CD4-positive, alpha-beta T cell (primary cell): ENCODE measurements around the gene NUDCD3. TPM values are rescaled to one million over a fixed set of nuclear protein-coding genes. Genes with fewer than 3 reads are reported as not detected.

Experiments
- ATAC-seq: fragments of 200-7000 bp; cut with Tn5 transposase; one replicate; pipeline ENCODE4 v1.10.0; 2022; ENCODE audit warnings: mild to moderate bottlenecking; ENCODE audit not compliant: poor library complexity
- CTCF ChIA-PET: fragments of 350-600 bp; sonication (Branson Sonifier 250); formaldehyde crosslinking; loops from one replicate; lab custom pipeline; 2021; ENCODE audit warnings: antibody characterized with exemption, inconsistent platforms; lab: Charles Lee
- POLR2A ChIA-PET: fragments of 350-600 bp; sonication (Branson Sonifier 250); formaldehyde crosslinking; loops from one replicate; lab custom pipeline; 2021; ENCODE audit warnings: antibody characterized with exemption, inconsistent platforms; lab: Charles Lee
- DNase-seq, 14 experiments: peaks; one replicate each; pipeline ENCODE4 v3.0.0-alpha.2; 2013 to 2020; ENCODE audit warnings: mixed read lengths in 2 of 14
- H3K27ac ChIP-seq, 2 donors: one replicate each; pipeline versions ENCODE4 v1.5.1 to v1.7.0; 2013; ENCODE audit warnings: low read length in 2 of 2, low read depth in 1 of 2, mild to moderate bottlenecking in 1 of 2
- H3K27me3 ChIP-seq, 2 experiments: 1 replicate in 1 of 2; 2 replicates in 1 of 2; pipeline versions ENCODE4 v1.6.1 to v1.7.0; 2013; ENCODE audit warnings: low read length in 2 of 2, control low read depth in 1 of 2, mild to moderate bottlenecking in 1 of 2, moderate library complexity in 1 of 2; ENCODE audit not compliant: insufficient read depth in 2 of 2, control insufficient read depth in 1 of 2
- H3K36me3 ChIP-seq: one replicate; pipeline ENCODE4 v1.6.1; 2013; ENCODE audit warnings: low read length, control low read depth; ENCODE audit not compliant: insufficient read depth
- H3K4me1 ChIP-seq: one replicate; pipeline ENCODE4 v1.6.1; 2013; ENCODE audit warnings: low read length, control low read depth; ENCODE audit not compliant: insufficient read depth
- H3K4me3 ChIP-seq: one replicate; pipeline ENCODE4 v1.5.1; 2013; ENCODE audit warnings: mild to moderate bottlenecking, low read length, moderate library complexity
- H3K9me3 ChIP-seq, 2 experiments: 1 replicate in 1 of 2; 2 replicates in 1 of 2; pipeline versions ENCODE4 v1.6.1 to v1.7.0; 2013; ENCODE audit warnings: low read length in 2 of 2, mild to moderate bottlenecking in 2 of 2, control low read depth in 1 of 2, moderate library complexity in 1 of 2; ENCODE audit not compliant: control insufficient read depth in 1 of 2, insufficient read depth in 1 of 2
- H3K27ac Mint-ChIP-seq: one replicate; pipeline ENCODE4 v1.8.0; 2020; ENCODE audit warnings: mixed read lengths
- H3K27me3 Mint-ChIP-seq: one replicate; pipeline ENCODE4 v1.8.0; 2021; ENCODE audit warnings: mixed read lengths
- H3K36me3 Mint-ChIP-seq: one replicate; pipeline ENCODE4 v1.8.0; 2021; ENCODE audit warnings: low read depth, mixed read lengths
- H3K4me1 Mint-ChIP-seq: one replicate; pipeline ENCODE4 v1.8.0; 2021; ENCODE audit warnings: low read depth, mixed read lengths
- H3K4me3 Mint-ChIP-seq: one replicate; pipeline ENCODE4 v1.8.0; 2020; ENCODE audit warnings: mild to moderate bottlenecking, mixed read lengths
- H3K9me3 Mint-ChIP-seq: one replicate; pipeline ENCODE4 v1.8.0; 2020; ENCODE audit warnings: mixed read lengths
- CTCF ChIP-seq: fragments of 200-600 bp; IDR thresholded peaks from one replicate; pipeline ENCODE4 v1.8.0; 2022; ENCODE audit warnings: antibody characterized with exemption, mild to moderate bottlenecking
- intact Hi-C, 2 experiments: fragments of 100-400 bp; cut with DNase I in 1 of 2; cut with micrococcal nuclease in 1 of 2; formaldehyde crosslinking; loops; one replicate each; pipeline versions ENCODE4 v1.15.1 to v1.9.0; 2023 to 2025; cut with DNase I, micrococcal nuclease
- total RNA-seq, 174 experiments: library from RNA in 2 of 174; stranded (reverse) in 2 of 174; gene quantifications; one replicate each; pipeline ENCODE4 v1.2.3 and lab custom pipeline; 2021 to 2026

The NUDCD3 gene
- total RNA-seq, 2 experiments from 2014 or later: 56.6 to 60.6 TPM

- H3K4me3 ChIP-seq: no peak overlapping the region
- H3K4me1 Mint-ChIP-seq: no peaks in the 10 kb centered on the region
- no peak overlapping the region for H3K27ac Mint-ChIP-seq
- H3K27me3 ChIP-seq: peaks cover 0 to 6% of the 10 kb centered on the region in 2 experiments
- no peak overlapping the region for H3K27ac ChIP-seq
- DNase-seq (no peak), ATAC-seq (no peak)
- no peak for TF ChIP-seq CTCF
- peaks cover 12% of the 10 kb centered on the region for H3K36me3 Mint-ChIP-seq
- peaks cover 5% of the 10 kb centered on the region for H3K9me3 Mint-ChIP-seq
- no peaks in the 10 kb centered on the region for H3K4me1 ChIP-seq
- H3K9me3 ChIP-seq: peaks cover 10 to 16% of the 10 kb centered on the region in 2 experiments
- H3K4me3 Mint-ChIP-seq: no peak overlapping the region
- ChIA-PET CTCF (no interaction called here), POLR2A (no interaction called here)
- intact Hi-C loops: no loop called here
- no peaks in the 10 kb centered on the region for H3K36me3 ChIP-seq
- H3K27me3 Mint-ChIP-seq: no peaks in the 10 kb centered on the region
Measured at GRCh38 chr7:44521347-44522095, 31.1 kb upstream of the NUDCD3 start.

- no peaks in the 10 kb centered on the region for H3K27me3 Mint-ChIP-seq
- H3K9me3 Mint-ChIP-seq: peaks cover 5% of the 10 kb centered on the region
- Histone ChIP-seq H3K27me3 (peaks cover 0 to 6% of the 10 kb centered on the region in 2 experiments), H3K36me3 (no peaks in the 10 kb centered on the region), H3K4me1 (no peaks in the 10 kb centered on the region), H3K4me3 (no peak overlapping the region), H3K27ac (no peak overlapping the region), H3K9me3 (peaks cover 8 to 10% of the 10 kb centered on the region in 2 experiments)
- DNase-seq: no peak
- ATAC-seq: no peak
- no peak overlapping the region for H3K4me3 Mint-ChIP-seq
- POLR2A ChIA-PET: no interaction called here
- TF ChIP-seq CTCF: no peak
- CTCF ChIA-PET: no interaction called here
- H3K4me1 Mint-ChIP-seq: no peaks in the 10 kb centered on the region
- H3K36me3 Mint-ChIP-seq: peaks cover 12% of the 10 kb centered on the region
- no peak overlapping the region for H3K27ac Mint-ChIP-seq
- intact Hi-C loops: no loop called here
Measured at GRCh38 chr7:44520574-44520973, 30.1 kb upstream of the NUDCD3 start.

- intact Hi-C loops: no loop called here
- ChIA-PET CTCF (no interaction called here), POLR2A (interaction anchor here (1.2 kb wide), 1 partner anchor 30 kb away, joined by 4 read pairs; the partner anchor contains the start of gene NUDCD3)
- Mint-ChIP-seq H3K4me3 (no peak overlapping the region), H3K9me3 (no peaks in the 10 kb centered on the region), H3K27me3 (no peaks in the 10 kb centered on the region), H3K36me3 (peaks cover 6% of the 10 kb centered on the region), H3K4me1 (no peaks in the 10 kb centered on the region), H3K27ac (no peak overlapping the region)
- H3K9me3 ChIP-seq: peaks cover 3 to 6% of the 10 kb centered on the region in 2 experiments
- H3K4me1 ChIP-seq: no peaks in the 10 kb centered on the region
- TF ChIP-seq CTCF: no peak
- no peak overlapping the region for H3K27ac ChIP-seq
- peaks cover 0 to 6% of the 10 kb centered on the region in 2 experiments for H3K27me3 ChIP-seq
- no peaks in the 10 kb centered on the region for H3K36me3 ChIP-seq
- ATAC-seq: no peak
- DNase-seq: no peak
- H3K4me3 ChIP-seq: no peak overlapping the region
Measured at GRCh38 chr7:44519546-44519945, 29.1 kb upstream of the NUDCD3 start.
